IPS-NIHi7 (cell line): ENCODE measurements around the gene ZIC4.

Experiments
- DNase-seq: peaks from one replicate; pipeline ENCODE4 v3.0.0; 2012; ENCODE audit warnings: mixed read lengths; ENCODE audit errors: extremely low spot score

ZIC4 gene

GRCh38 chr3:147355753-147356090 lies 50.6 kb downstream of the ZIC4 start:
- DNase-seq = no peak

GRCh38 chr3:147355084-147355752 lies 51.1 kb downstream of the ZIC4 start:
- no peak for DNase-seq

- no peak for DNase-seq
These were observed 51.7 kb downstream of the ZIC4 start for GRCh38 chr3:147354623-147355022.

- DNase-seq = no peak
These were observed 55.0 kb downstream of the ZIC4 start for GRCh38 chr3:147351301-147351700.

- no peak for DNase-seq
These were observed 57.4 kb downstream of the ZIC4 start for GRCh38 chr3:147348976-147349375.

- DNase-seq = no peak
These were observed 62.4 kb downstream of the ZIC4 start for GRCh38 chr3:147343926-147344325.

GRCh38 chr3:147341727-147342126 lies 64.6 kb downstream of the ZIC4 start:
- DNase-seq = peak; percentile 50

GRCh38 chr3:147336543-147337278 lies 69.6 kb downstream of the ZIC4 start:
- no peak for DNase-seq
